H1 (cell line): ENCODE data around the gene DTX4.

ENCODE experiments used
- JUN ChIP-seq: IDR thresholded peaks from 2 replicates; pipeline ENCODE4 v1.6.1; 2011; ENCODE audit warnings: low read depth, mild to moderate bottlenecking, improper control_type of control experiment, low read length
- POLR2A ChIP-seq, 2 experiments: IDR thresholded peaks; 1 replicate in 1 of 2; 2 replicates in 1 of 2; pipeline ENCODE4 v1.6.1; 2011; ENCODE audit warnings: low read depth in 2 of 2, low read length in 2 of 2, mild to moderate bottlenecking in 2 of 2; ENCODE audit errors: control extremely low read depth in 1 of 2

DNA sequence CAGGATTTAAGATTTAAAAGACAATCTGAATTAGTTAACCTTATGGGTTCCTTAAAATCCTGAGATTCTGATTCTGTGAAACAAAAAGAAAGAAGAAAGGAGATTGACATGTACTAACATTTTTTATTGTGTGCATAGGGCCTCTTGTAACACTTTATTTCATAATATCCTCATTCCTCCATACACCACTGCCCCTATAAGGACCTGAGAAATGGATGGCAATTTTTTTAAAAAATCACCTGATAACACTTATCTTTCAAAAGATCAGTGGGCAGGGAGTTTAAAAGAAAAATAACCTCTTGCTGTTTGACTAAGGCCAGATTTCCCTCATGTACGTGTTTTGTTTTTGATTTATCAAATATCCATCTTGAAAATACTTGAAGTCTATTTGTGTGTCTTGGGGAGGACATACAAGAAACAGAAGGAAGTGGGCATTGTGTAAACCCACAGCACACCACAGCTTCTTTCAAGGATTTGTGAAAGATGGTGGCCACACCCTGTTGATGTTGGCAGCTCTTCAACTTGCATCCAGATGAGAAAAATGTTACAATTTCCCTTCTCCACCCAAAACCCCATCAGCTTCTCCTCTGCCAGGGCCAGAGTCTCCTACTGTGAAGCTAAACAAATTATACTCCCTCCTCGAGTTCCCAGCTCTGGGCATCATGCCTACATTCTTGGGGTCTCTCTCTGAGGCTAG lies 75.7 kb downstream of the DTX4 start:
- no peak for TF ChIP-seq JUN
- TF ChIP-seq POLR2A (IDR thresholded peaks at IDR 0.05; ENCODE audit: control extremely low read depth in 1 of 2, low read depth in 2 of 2, low read length in 2 of 2), result no peak
